GM10266 (cell line): ENCODE measurements around the gene NPL.

Experiments
- DNase-seq: peaks from one replicate; pipeline ENCODE4 v3.0.0; 2012; ENCODE audit errors: extremely low spot score
- TF ChIP-seq, protein P1 (sequence below): IDR thresholded peaks from 2 replicates; pipeline ENCODE4 v1.5.1; 2012; ENCODE audit warnings: mild to moderate bottlenecking, low read depth; ENCODE audit not compliant: control insufficient read depth, insufficient read depth; ENCODE audit errors: missing control alignments

NPL gene

GRCh38 chr1:182766881-182767645, 22.5 kb upstream of the NPL start:
- DNase-seq = no peak

DNA sequence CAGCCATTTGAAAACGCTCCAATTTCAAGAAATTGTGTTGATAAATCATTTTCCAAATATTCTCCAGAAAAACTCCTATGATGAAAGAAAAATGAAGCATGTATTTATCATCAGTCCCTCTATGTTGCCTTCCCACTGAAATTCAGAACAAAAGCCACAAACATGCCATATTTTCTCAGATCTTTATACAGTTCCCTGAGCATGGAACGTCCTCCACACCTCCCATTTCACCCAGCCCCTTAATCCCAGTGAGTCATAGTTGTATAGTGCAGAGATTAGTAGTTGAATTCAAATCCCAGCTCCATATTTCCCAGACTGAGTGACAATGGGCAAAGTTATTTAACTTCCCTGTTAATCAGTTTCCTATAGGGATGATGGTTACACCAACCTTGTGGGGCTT, 20.6 kb upstream of the NPL start:
- no peak for DNase-seq
- TF ChIP-seq, protein P1, sequence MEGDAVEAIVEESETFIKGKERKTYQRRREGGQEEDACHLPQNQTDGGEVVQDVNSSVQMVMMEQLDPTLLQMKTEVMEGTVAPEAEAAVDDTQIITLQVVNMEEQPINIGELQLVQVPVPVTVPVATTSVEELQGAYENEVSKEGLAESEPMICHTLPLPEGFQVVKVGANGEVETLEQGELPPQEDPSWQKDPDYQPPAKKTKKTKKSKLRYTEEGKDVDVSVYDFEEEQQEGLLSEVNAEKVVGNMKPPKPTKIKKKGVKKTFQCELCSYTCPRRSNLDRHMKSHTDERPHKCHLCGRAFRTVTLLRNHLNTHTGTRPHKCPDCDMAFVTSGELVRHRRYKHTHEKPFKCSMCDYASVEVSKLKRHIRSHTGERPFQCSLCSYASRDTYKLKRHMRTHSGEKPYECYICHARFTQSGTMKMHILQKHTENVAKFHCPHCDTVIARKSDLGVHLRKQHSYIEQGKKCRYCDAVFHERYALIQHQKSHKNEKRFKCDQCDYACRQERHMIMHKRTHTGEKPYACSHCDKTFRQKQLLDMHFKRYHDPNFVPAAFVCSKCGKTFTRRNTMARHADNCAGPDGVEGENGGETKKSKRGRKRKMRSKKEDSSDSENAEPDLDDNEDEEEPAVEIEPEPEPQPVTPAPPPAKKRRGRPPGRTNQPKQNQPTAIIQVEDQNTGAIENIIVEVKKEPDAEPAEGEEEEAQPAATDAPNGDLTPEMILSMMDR = no peak

More at GRCh38 chr1:182766881-182767645, 22.5 kb upstream of the NPL start:
- TF ChIP-seq, protein P1 = no peak

- DNase-seq = no peak
- TF ChIP-seq, protein P1 = no peak
Observed at GRCh38 chr1:182770232-182770631, 19.3 kb upstream of the NPL start.

DNA sequence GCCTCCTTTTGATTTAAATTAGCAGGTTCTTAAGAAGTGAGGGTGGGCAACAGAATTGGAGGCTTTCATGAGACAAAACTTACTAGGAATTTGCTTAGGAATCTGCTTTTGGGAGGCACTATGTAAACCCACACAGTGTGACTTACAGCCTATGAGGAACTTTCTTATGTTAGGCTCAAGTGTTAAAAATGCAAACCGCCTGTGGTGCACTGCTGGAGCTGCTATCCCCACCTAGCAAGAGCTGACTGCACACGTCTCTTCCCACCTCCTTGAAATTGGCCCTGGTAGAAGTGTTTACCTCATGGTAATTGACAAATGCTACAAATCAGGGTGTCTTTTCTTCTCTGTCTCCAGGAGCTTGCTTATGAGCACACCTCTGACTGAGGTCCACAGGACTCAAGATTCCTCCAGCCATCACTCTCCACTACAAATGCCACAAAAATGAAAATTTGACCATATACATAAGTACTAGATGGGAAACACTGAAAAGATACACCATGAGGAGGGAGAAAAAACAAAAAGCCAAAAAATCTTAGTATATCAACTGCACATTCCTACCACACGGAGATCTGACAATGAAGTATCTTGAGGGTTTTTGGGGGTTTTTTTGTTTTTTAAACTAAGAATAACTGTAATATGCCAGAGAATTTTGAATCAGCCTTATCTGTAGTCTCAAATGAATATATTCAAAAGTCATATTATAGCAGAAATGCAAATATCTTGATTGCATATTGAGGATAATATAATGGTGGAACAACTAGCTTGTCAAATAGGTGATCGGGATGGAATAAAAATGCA, 18.2 kb upstream of the NPL start:
- DNase-seq = no peak
- TF ChIP-seq, protein P1 = no peak

DNA sequence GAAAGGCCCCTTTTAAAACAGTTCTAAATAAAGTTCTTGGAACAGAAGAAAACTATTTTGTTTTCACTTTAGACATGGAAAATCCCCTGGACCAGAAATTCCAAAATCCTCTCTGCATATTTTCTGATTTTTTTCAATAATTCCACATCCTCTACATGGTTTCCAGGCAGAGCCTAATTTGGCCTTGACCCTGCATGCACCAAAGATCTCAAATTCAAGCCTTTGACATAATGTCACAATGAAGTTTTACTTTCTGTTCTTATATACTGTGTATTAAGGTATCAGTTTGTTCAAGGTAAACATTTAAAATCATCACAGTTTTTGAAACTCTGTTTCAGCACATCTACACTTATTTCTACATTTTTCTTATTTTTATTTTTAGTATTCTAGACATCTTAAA, 12.2 kb upstream of the NPL start:
- DNase-seq = no peak
- TF ChIP-seq, protein P1 = no peak

- no peak for DNase-seq
- TF ChIP-seq, protein P1 = no peak
Observed at GRCh38 chr1:182778862-182779261, 10.7 kb upstream of the NPL start.

DNA sequence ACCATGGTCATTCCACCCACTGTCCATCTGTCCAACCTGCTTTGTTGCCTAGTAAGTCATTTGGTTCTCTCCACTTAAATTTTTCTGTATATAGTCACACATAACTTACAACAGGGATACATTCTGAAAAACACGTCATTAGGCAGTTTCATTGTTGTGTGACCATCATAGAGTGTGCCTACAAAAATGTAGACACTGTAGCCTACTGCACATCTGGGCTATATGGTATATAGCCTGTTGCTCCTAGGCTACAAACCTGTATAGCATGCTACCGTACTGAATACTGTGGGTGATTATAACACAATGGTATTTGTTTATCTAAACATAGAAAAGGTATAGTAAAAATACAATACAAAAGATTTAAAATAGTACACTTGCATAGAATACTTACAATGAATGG, 10.0 kb upstream of the NPL start:
- DNase-seq = no peak
- TF ChIP-seq, protein P1 = no peak
